ENCODE results near the gene BPIFB2. TPM values are rescaled to one million over a fixed set of nuclear protein-coding genes. Genes with fewer than 3 reads are reported as not detected.
"Not testable (repeated sequence)": the region's sequence is repeated elsewhere in the genome, so short reads cannot be mapped to it uniquely, and the experiment has no call there.

The BPIFB2 gene
- total RNA-seq, 4 donors from 2014 or later: not detected

DNA sequence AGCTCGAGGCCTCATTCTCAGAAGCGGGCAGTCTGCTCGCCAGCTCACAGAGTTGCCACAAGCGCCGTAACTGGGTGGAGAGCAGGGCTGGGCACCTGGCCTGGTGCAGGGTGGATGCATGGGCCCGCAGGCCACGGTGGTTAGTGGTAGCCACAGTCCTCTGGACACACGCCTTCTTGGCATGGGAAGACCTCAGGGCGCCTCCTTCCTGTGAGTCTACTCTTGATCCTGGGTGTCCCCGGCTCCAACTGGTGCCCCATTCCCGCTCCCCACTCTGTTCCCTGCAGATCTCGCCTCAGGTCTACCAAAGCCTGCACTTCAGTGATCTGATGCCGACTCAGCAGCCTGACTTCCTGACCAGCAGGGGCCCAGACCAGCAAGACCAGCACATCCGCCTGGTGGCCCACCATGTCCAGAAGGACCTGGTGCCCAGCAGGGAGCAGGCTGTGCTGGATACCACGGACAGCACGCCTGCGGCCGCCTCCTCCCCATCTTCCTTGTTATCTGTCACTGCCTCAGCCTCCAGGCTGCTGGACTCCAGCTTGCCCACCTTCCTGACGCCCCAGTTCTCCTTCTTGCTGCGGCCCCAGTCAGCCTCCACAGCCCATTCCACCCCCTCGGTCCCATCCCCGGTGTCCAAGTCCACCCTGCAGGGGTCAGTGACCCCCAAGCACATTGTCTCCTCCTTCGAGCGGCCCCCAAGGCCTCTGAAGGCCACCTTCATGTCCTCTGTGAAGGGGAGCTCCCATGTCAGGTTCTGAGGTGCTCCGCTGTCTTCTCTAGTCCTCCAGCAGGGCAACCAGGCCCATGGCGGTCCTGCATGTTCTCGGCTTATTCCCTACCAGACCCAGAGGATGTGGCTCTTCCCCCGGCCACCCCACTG is 46.4 kb upstream of the BPIFB2 start:
- no peak overlapping the region for H3K27ac ChIP-seq
- H3K36me3 ChIP-seq: no peaks in the 10 kb centered on the region
- no peaks in the 10 kb centered on the region for H3K27me3 ChIP-seq
- TF ChIP-seq POLR2A (IDR thresholded peaks at IDR 0.05): no peak
- no peak for TF ChIP-seq CTCF (IDR thresholded peaks at IDR 0.05)
- DNase-seq: no peak
- intact Hi-C loops (cut with DNase I; ENCODE audit: low total_unique reads): no loop called here
- H3K4me1 ChIP-seq: no peaks in the 10 kb centered on the region
- no peaks in the 10 kb centered on the region for H3K9me3 ChIP-seq
- H3K4me3 ChIP-seq: no peak overlapping the region

- H3K27ac ChIP-seq: no peak overlapping the region
- no peak overlapping the region for H3K4me3 ChIP-seq
- H3K27me3 ChIP-seq: no peaks in the 10 kb centered on the region
- no peaks in the 10 kb centered on the region for H3K9me3 ChIP-seq
- intact Hi-C loops (cut with DNase I; ENCODE audit: low total_unique reads): no loop called here
- H3K4me1 ChIP-seq: no peaks in the 10 kb centered on the region
- DNase-seq: no peak
- H3K36me3 ChIP-seq: no peaks in the 10 kb centered on the region
- TF ChIP-seq POLR2A (IDR thresholded peaks at IDR 0.05): no peak
- no peak for TF ChIP-seq CTCF (IDR thresholded peaks at IDR 0.05)
These were observed 45.5 kb upstream of the BPIFB2 start for GRCh38 chr20:32962053-32962452.

DNA sequence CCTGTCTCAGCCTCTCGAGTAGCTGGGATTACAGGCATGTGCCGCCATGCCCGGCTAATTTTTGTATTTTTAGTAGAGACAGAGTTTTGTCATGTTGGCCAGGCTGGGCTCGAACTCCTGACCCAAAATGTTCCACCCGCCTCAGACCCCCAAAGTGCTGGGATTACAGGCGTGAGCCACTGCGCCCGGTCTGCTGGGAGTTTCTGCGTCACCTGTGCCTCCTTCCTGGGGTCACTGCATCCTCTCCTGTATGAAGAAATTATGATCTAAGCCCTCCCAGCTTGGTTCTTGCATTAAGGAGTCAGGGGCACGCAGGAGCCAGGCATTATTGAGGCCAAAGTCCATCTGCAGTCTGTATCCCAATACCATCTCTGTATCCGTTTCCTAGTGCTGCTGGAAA is 44.9 kb upstream of the BPIFB2 start:
- H3K36me3 ChIP-seq; H3K4me3 ChIP-seq; H3K27me3 ChIP-seq; H3K27ac ChIP-seq; DNase-seq; H3K9me3 ChIP-seq; intact Hi-C loops (cut with DNase I; ENCODE audit: low total_unique reads); H3K4me1 ChIP-seq: not testable (repeated sequence)

GRCh38 chr20:32963176-32963575 is 44.3 kb upstream of the BPIFB2 start:
- Histone ChIP-seq H3K36me3 (no peaks in the 10 kb centered on the region), H3K4me1 (no peaks in the 10 kb centered on the region), H3K27me3 (no peaks in the 10 kb centered on the region), H3K4me3 (no peak overlapping the region), H3K27ac (no peak overlapping the region), H3K9me3 (no peaks in the 10 kb centered on the region)
- intact Hi-C loops (cut with DNase I; ENCODE audit: low total_unique reads): no loop called here
- TF ChIP-seq CTCF (IDR thresholded peaks at IDR 0.05) (no peak), POLR2A (IDR thresholded peaks at IDR 0.05) (no peak)
- DNase-seq: no peak

- H3K4me1 ChIP-seq: no peaks in the 10 kb centered on the region
- H3K27ac ChIP-seq: no peak overlapping the region
- DNase-seq: no peak
- no peak overlapping the region for H3K4me3 ChIP-seq
- H3K27me3 ChIP-seq: no peaks in the 10 kb centered on the region
- H3K9me3 ChIP-seq: no peaks in the 10 kb centered on the region
- intact Hi-C loops (cut with DNase I; ENCODE audit: low total_unique reads): no loop called here
- H3K36me3 ChIP-seq: no peaks in the 10 kb centered on the region
- no peak for TF ChIP-seq POLR2A (IDR thresholded peaks at IDR 0.05)
- no peak for TF ChIP-seq CTCF (IDR thresholded peaks at IDR 0.05)
These were observed 42.9 kb upstream of the BPIFB2 start for GRCh38 chr20:32964575-32964974.
